ENCODE results near the gene KLF4.

Gene KLF4

DNA sequence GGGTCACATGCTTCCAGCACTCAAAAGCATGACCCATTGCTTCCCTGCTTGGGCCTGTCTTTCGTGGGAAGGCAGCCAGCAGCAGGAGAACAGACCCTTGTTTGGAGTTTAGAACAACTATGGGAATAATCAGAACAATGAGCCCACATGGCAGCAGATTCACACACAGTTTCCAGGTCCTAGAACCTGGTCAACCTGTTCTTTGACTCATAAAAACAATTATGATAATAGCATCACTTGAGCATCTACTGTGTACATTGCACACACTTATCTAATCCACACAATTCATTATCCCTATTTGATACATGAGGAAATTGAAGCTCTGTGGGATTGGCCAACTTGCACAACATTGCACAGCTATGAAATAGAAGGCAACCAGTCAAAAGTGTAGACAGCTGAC is 41.7 kb downstream of the KLF4 start:
- DNase-seq: no peak

DNA sequence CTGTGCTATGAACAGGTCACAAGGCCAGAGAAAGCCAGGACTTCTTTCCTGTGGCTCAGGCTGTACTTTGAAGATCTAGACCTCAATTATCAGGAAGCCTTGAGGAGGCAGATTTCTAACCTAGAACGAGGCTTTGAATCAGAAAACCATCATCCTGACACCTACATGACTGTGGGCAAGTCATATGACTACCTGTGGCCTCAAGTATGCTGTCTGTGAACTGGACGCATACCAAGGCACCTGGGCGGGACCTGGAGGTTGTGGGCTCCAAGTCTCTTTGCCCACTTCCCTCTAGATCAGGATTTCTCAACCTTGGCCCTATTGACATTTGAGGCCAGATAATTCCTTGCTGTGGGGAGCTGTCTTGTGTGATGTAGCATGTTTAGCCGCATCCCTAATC is 42.5 kb downstream of the KLF4 start:
- DNase-seq: no peak

DNA sequence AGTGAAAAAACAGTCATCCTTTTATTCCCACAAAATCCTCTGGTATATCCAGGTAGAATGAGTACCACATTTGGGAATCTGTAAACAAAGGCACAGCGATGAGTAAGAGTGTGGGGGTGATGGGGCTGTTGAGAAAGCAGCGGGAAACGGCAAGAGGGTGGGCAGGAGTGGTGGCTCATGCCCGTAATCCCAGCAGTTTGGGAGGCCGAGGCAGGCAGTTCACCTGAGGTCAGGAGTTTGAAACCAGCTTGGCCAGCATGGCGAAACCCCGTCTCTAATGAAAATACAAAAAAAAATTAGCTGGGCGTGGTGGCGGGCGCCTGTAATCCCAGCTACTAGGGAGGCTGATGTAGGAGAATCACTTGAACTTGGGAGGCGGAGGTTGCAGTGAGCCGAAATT is 43.1 kb downstream of the KLF4 start:
- DNase-seq: no peak

DNA sequence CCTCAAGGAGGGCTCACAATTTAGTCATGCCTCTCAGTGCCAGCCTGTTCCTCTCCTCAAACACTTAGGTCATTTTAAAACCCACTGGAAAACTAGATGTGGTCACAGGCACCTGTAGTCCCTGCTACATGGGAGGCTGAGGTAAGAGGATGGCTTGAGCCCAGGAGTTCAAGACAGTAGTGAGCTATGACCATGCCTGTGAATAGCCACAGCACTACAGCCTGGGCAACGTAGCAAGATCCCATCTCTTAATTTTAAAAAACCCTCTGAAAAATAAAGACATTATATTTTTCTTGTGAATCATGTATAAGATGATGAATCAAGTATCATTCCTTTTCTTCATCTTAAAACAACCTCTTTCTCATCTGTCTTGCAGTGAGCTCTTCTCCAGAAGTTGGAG is 45.8 kb downstream of the KLF4 start:
- no peak for DNase-seq

DNA sequence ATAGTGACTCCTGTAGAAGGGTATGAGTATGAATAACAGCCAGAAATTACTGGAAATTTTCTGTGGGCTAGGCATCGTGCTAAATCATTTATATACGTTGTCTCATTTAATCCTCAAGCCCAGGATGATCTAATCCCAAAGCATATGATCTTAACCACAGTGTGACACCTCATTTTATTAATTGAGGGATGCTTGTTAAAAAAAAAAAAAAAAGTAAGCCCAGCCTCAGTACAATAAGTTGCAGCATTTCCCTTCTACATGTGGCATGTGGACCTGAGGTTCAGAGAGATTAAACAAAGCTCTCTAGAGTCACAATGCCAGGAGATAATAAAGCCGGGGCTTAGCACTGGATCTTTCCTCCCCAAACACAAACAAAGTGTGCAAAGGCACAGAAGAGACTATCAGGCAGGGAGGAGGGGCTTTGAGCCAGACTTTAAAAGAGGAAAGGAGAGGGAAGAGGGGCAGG is 49.5 kb downstream of the KLF4 start:
- no peak for DNase-seq

DNA sequence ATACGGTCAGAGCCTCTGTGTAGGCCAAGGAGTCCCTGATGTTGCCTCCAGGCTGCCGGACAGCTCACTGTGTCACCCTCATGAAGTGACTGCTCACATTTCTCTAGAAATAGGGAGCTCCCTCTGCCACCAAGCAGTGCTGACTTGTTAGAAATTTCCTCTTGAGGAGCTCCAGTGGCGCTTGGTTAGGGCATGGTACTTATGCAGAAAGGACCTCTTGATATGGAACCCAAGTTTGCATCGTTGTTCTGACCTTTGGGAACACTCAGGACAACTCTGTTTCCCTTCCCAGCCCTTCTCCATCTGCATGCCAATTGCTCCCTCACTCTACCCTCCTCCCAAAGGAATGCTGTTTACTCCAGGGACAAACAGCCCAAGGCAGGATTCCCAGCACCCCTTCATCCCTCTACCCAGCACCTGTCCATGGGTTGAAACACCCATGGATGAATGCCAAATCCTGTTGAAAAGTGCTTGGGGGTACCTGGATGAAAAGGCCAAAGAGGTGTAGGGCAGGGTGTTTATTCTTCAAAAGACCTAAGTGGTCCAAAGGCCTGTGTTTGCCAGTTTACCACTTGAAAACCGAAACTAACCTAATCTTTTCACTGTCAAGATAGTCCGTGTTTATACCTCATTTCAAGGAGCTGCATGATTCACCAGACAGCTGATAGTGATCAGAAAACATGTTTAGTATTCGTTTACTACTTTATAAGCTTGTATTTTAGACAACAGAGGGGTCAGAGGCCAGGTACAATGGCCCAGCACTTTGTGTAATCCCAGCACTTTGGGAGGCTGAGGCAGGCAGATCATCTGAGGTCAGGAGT is 51.1 kb downstream of the KLF4 start:
- DNase-seq: no peak

DNA sequence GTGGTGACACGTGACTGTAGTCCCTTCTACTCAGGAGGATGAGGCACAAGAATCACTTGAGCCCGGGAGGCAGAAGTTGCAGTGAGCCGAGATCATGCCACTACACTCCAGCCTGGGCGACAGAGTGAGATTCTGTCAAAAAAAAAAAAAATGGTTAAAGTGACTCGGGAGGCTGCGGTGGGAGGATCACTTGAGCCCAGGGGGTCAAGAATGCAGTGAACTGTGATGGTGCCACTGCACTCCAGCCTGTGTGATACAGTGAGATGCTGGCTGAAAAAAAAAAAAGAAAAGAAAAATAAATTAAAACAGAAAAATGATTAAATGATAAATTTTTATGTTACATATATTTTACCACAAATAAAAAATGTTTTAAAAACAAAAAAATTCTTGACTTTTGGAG is 51.9 kb downstream of the KLF4 start:
- DNase-seq: no peak

DNA sequence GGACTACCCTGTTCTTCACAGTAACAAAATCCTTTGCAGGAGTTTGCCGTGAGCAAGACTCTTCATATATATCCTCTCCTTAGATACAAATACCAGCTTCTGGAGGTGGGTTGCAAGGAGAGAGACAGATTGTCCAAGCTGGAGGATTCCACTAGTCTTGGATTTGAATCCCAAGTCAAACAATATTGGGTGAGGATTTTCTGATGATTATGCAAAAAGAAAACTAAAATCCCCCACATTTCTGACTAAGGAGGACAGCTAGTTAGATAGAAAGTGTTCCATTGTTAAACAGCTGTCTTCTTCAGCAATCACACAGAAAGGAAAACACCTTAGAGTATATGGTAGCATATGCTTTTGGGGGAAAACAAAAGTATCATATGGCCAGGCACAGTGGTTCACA is 54.2 kb downstream of the KLF4 start:
- no peak for DNase-seq

All from stimulated activated CD4-positive, alpha-beta T cell treated with anti-CD3 and anti-CD28 coated beads, Interleukin-15, amount 100 ng/mL, for 24 hours (primary cell).